ENCODE measurements around the gene SEMA4B.

- TF ChIP-seq FOXM1 (IDR thresholded peaks at IDR 0.05; ENCODE audit: borderline replicate concordance) (no peak), HDGF (IDR thresholded peaks at IDR 0.05; ENCODE audit: borderline replicate concordance) (no peak), SP1 (IDR thresholded peaks at IDR 0.05) (no peak), FOXK2 (IDR thresholded peaks at IDR 0.05) (no peak), FOXA1 (IDR thresholded peaks at IDR 0.05) (no peak), CTBP1 (IDR thresholded peaks at IDR 0.05; ENCODE audit: borderline replicate concordance) (no peak), NFRKB (IDR thresholded peaks at IDR 0.05) (no peak), BHLHE40 (IDR thresholded peaks at IDR 0.05; ENCODE audit: borderline replicate concordance) (no peak), L3MBTL2 (conservative IDR thresholded peaks at IDR 0.05) (no peak), ZNF384 (IDR thresholded peaks at IDR 0.05) (no peak), SUZ12 (IDR thresholded peaks at IDR 0.05) (no peak), ARNT (IDR thresholded peaks at IDR 0.05) (no peak)
These were observed 31.8 kb downstream of the SEMA4B start for GRCh38 chr15:90232941-90233386.
